ENCODE results near the gene GYS1.
"Not testable (repeated sequence)": the region's sequence is repeated elsewhere in the genome, so short reads cannot be mapped to it uniquely, and the experiment has no call there.

GYS1 gene

DNA sequence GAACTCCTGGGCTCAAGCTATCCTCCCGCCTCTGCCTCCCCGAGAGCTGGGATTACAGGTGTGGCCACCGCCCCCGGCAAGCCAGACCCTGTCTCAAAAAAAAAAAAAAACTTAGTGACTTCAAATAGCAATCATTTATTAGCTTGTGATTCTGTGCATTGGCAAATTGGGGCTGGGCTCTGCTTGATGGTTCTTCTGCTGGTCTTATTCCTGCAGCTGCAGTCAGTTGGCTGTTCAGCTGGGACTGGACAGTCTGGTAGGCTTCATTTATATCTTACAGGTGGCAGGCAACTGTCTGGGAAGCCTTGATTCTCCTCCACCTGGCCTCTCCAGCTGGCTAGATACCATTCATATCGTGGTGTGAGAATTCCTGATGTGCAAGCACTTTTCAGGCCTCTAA, 52.2 kb downstream of the GYS1 start:
- Mint-ChIP-seq H3K4me1 (ENCODE audit: low read depth) (peaks cover 5% of the 10 kb centered on the region), H3K36me3 (ENCODE audit: low read depth) (no peaks in the 10 kb centered on the region), H3K27ac (no peak overlapping the region), H3K4me3 (no peak overlapping the region), H3K27me3 (peaks cover 13% of the 10 kb centered on the region), H3K9me3 (peaks cover 10% of the 10 kb centered on the region)
- intact Hi-C loops (cut with micrococcal nuclease), result no loop called here

DNA sequence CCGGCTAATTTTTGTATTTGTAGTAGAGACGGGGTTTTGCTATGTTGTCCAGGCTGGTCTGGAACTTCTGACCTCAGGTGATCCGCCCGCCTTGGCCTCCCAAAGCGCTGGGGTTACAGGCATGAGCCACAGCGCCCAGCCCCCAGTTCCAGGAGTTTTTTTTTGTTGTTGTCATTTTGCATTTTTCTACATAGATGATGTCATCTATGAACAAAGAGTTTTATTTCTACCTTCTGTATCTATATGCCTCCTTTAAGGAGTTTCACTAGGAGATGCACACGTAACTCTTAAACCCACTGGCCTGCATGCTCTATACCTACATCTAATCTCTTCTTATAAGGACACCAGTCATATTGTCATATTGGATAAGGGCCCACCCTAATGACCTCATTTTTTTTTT, 54.9 kb downstream of the GYS1 start:
- Mint-ChIP-seq H3K4me1 (ENCODE audit: low read depth) (peaks cover 23% of the 10 kb centered on the region), H3K27ac (no peak overlapping the region), H3K36me3 (ENCODE audit: low read depth) (no peaks in the 10 kb centered on the region), H3K27me3 (peaks cover 25% of the 10 kb centered on the region), H3K9me3 (peaks cover 10% of the 10 kb centered on the region), H3K4me3 (no peak overlapping the region)
- intact Hi-C loops (cut with micrococcal nuclease), result no loop called here

DNA sequence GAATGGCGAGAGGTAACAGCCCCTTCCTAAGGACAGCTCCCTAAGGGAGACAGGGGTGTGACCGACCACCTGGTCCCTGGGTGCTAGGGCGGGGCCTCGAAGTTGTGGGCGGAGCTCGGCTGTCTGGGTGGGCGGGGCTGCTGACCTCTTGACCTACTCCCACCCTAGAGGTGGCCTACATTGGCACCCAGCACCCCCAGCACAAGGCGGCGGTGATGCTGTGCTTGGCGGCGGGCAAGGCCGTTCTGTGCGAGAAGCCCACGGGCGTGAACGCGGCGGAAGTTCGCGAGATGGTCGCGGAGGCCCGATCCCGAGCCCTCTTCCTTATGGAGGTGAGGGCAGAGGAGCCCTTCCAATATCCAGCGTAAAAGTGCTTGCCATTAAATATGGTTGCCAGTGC, 57.2 kb downstream of the GYS1 start:
- Mint-ChIP-seq H3K36me3 (ENCODE audit: low read depth) (no peaks in the 10 kb centered on the region), H3K4me1 (ENCODE audit: low read depth) (peaks cover 26% of the 10 kb centered on the region), H3K4me3 (no peak overlapping the region), H3K27ac (no peak overlapping the region), H3K27me3 (peaks cover 42% of the 10 kb centered on the region), H3K9me3 (peaks cover 5% of the 10 kb centered on the region)
- intact Hi-C loops (cut with micrococcal nuclease), result no loop called here

DNA sequence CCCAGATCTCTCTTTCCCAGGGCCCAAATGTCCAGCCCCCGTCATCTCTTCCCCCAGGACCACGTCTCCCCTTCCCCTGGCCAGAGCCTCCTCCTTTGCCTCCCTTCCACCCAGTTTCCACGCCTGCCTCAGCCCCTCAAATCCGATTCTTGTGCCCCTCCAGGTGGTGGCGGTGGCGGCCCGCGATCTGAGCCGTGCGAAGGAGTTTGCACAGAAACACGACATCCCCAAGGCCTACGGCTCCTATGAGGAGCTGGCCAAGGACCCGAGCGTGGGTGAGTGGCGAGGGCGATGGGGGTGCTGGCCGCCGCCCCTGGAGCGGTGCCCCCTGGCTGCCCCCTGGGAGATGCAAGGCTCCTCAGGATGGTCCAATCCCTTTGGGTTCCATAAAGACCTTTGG, 58.3 kb downstream of the GYS1 start:
- H3K9me3 Mint-ChIP-seq, result no peaks in the 10 kb centered on the region
- H3K36me3 Mint-ChIP-seq (ENCODE audit: low read depth), result no peaks in the 10 kb centered on the region
- intact Hi-C loops (cut with micrococcal nuclease), result no loop called here
- H3K27ac Mint-ChIP-seq, result no peak overlapping the region
- H3K27me3 Mint-ChIP-seq, result peaks cover 44% of the 10 kb centered on the region
- H3K4me1 Mint-ChIP-seq (ENCODE audit: low read depth), result peaks cover 26% of the 10 kb centered on the region
- H3K4me3 Mint-ChIP-seq, result no peak overlapping the region

DNA sequence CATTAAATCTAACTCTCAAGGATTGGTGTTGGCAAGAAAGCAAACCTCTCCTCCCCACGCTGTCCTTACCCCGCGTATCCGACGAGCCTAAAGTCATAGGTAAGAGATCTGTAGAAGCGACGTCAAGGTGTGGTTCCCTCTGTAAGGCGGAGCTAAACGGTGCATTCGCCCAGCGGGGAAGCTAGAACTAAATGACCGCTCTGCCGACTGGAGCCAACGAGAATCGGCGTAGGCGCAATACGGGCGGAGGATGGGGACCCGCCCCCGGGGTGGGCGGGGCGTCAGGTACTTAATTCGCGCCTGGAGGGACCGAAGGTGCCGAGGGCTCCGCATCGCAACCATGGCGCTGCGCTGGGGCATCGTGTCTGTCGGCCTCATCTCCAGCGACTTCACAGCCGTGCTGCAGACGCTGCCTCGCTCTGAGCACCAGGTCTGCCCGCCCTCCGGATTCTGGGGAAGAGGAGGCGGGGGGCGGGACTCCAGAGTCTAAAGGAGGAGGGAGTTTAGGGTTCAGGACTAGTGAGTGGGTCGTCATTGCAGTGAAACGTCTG, 59.7 kb downstream of the GYS1 start, which contains the start of gene DHDH:
DHDH (plus strand) TSS at position 318 of the 551 bp plus-strand sequence; CDS start at position 341, 23 bp downstream.
- H3K27ac Mint-ChIP-seq, result no peak within 1 kb of the TSS
- peak within 1 kb of the TSS; percentile 71 for H3K4me3 Mint-ChIP-seq
- no peaks in the 10 kb centered on the region for H3K9me3 Mint-ChIP-seq
- H3K4me1 Mint-ChIP-seq (ENCODE audit: low read depth), result peaks cover 26% of the 10 kb centered on the region
- intact Hi-C loops (cut with micrococcal nuclease), result no loop called here
- no peaks in the 10 kb centered on the region for H3K36me3 Mint-ChIP-seq (ENCODE audit: low read depth)
- H3K27me3 Mint-ChIP-seq, result peaks cover 38% of the 10 kb centered on the region

DNA sequence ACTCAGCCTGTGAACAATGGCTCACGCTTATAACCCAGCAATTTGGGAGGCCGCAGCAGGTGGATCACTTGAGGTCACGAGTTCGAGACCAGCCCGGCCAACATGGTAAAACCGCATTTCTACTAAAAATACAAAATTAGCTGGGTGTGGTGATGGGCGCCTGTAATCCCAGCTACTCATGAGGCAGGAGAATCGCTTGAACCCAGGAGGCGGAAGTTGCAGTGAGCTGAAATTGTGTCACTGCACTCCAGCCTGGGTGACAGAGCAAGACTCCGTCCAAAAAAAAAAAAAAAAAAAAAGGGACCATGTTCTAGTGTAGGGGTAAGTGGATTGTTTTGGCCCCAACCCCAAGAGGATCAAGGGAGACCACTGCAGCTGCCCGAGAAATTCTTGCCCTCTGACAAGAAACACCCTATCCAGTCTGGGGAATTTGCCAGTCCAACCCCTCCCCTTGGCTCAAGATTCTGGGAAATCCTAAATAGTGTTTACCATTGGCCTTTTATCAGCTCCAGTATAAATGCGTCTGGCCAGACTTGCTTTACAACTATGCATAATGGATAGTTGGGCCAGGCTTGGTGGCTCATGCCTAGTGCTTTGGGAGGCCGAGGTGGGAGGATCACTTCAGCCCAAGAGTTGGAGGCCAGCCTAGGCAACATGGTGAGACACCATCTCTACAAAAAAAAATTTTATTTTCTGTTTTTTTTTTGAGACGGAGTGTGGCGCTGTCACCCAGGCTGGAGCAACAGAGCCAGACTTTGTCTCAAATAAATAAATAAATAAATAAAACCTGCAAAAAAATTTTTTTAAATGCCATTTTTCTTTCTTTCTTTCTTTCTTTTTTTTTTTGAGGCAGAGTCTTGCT, 64.7 kb downstream of the GYS1 start:
- intact Hi-C loops (cut with micrococcal nuclease), result no loop called here
- Mint-ChIP-seq H3K4me3 (no peak overlapping the region), H3K27me3 (peaks cover 20% of the 10 kb centered on the region), H3K4me1 (ENCODE audit: low read depth) (peaks cover 15% of the 10 kb centered on the region), H3K9me3 (no peaks in the 10 kb centered on the region), H3K27ac (no peak overlapping the region), H3K36me3 (ENCODE audit: low read depth) (peaks cover 12% of the 10 kb centered on the region)

DNA sequence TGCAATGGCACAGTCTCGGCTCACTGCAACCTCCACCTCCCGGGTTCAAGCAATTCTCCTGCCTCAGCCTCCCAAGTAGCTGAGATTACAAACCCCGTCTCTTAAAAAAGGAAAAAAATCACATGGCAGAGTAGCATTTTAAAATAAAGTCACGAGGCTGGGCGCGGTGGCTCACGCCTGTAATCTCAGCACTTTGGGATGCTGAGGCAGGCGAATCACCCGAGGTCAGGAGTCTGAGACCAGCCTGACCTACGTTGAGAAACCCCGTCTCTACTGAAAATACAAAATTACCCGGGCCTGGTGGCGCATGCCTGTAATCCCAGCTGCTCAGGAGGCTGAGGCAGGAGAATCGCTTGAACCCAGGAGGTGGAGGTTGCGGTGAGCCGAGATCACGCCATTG, 65.4 kb downstream of the GYS1 start:
- H3K4me3 Mint-ChIP-seq; intact Hi-C loops (cut with micrococcal nuclease); H3K9me3 Mint-ChIP-seq: not testable (repeated sequence)
- H3K36me3 Mint-ChIP-seq (ENCODE audit: low read depth), result peaks cover 19% of the 10 kb centered on the region
- H3K4me1 Mint-ChIP-seq (ENCODE audit: low read depth), result peaks cover 10% of the 10 kb centered on the region
- peaks cover 15% of the 10 kb centered on the region for H3K27me3 Mint-ChIP-seq
- peak overlapping the region; percentile 64 for H3K27ac Mint-ChIP-seq

DNA sequence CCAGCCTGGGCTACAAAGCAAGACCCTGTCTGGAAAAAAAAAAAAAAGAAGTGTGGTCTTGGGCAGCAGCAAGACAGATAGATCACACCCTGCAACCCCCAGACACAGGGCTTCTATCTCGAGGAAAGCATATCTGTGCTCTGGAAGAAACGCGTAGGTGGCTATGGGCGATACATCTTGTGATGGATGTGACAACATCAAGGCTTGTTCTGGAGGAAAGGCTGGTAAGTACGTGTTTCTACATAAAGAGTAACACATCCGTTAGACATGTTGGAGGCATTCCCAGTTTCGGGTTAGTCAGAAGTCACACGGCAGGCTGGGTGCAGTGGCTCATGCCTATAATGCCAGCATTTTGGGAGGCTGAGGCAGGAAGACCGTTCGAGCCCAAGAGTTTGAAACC, 66.2 kb downstream of the GYS1 start:
- Mint-ChIP-seq H3K27ac (peak overlapping the region; percentile 64), H3K27me3 (peaks cover 10% of the 10 kb centered on the region), H3K9me3 (no peaks in the 10 kb centered on the region), H3K4me1 (ENCODE audit: low read depth) (peaks cover 10% of the 10 kb centered on the region), H3K36me3 (ENCODE audit: low read depth) (peaks cover 27% of the 10 kb centered on the region), H3K4me3 (no peak overlapping the region)
- intact Hi-C loops (cut with micrococcal nuclease), result no loop called here

DNA sequence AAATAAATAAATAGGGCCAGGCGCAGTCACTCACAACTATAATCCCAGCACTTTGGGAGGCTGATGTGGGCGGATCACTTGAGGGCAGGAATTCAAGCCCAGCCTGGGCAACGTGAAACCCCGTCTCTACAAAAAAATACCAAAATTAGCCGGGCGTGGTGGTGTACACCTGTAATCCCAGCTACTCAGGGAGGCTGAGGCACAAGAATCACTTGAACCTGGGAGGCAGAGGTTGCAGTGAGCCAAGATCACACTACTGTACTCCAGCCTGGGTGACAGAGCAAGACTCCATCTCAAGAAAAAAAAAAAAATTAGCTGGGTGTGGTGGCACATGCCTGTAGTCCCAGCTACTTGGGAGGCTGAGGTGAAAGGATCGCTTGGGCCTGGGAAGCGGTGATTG, 67.2 kb downstream of the GYS1 start:
- Mint-ChIP-seq H3K4me1 (ENCODE audit: low read depth) (peaks cover 10% of the 10 kb centered on the region), H3K36me3 (ENCODE audit: low read depth) (peaks cover 37% of the 10 kb centered on the region), H3K27ac (peak overlapping the region; percentile 64)
- H3K27me3 Mint-ChIP-seq; H3K4me3 Mint-ChIP-seq; intact Hi-C loops (cut with micrococcal nuclease); H3K9me3 Mint-ChIP-seq: not testable (repeated sequence)

DNA sequence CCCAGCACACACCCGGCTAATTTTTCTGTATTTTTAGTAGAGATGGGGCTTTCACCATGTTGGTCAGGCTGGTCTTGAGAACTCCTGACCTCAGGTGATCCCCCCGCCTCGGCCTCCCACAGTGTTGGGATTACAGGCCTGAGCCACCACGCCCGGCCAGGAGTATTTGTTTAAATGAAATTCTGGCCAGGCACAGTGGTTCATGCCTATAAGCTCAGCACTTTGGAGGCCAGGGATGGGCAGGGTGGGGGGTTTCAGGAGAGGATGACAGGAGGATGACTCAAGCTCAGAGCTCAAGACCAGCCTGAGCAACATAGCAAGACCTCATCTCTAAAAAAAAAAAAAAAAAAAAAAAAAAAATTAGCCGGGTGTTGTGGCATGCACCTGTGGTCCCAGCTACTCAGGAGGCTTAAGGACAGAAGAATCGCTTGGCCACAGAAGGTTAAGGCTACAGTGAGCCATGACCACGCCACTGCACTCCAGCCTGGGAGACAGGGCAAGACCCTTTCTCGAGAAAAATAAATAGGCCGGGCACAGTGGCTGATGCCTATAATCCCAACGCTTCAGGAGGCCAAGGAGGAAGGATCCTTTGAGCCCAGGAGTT, 67.8 kb downstream of the GYS1 start:
- H3K27me3 Mint-ChIP-seq, result no peaks in the 10 kb centered on the region
- peaks cover 10% of the 10 kb centered on the region for H3K4me1 Mint-ChIP-seq (ENCODE audit: low read depth)
- H3K9me3 Mint-ChIP-seq, result no peaks in the 10 kb centered on the region
- no peak overlapping the region for H3K4me3 Mint-ChIP-seq
- peaks cover 43% of the 10 kb centered on the region for H3K36me3 Mint-ChIP-seq (ENCODE audit: low read depth)
- intact Hi-C loops (cut with micrococcal nuclease), result no loop called here
- H3K27ac Mint-ChIP-seq, result no peak overlapping the region

DNA sequence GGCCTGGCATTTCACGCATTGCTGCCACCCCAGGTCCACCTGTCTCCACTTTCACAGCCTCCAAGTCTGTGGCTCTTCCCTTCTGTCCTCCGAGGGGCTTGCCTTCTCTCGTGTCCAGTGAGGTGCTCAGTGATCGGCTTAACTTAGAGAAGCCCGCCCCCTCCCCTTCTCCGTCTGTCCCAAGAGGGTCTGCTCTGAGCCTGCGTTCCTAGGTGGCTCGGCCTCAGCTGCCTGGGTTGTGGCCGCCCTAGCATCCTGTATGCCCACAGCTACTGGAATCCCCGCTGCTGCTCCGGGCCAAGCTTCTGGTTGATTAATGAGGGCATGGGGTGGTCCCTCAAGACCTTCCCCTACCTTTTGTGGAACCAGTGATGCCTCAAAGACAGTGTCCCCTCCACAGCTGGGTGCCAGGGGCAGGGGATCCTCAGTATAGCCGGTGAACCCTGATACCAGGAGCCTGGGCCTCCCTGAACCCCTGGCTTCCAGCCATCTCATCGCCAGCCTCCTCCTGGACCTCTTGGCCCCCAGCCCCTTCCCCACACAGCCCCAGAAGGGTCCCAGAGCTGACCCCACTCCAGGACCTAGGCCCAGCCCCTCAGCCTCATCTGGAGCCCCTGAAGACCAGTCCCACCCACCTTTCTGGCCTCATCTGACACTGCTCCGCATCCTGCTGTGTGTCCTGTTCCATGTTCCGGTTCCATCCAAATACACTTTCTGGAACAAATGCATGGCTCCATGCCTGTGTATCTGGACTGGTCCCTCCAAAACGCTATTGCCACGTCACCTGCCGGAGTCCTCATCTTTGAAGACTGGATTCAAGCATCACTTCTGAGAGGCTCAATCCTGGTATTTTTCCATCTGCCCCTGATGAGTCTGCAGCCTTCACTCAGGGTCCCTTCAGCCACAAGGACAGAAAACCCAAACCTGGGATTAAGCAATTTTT, 70.3 kb downstream of the GYS1 start:
- Mint-ChIP-seq H3K4me1 (ENCODE audit: low read depth) (peaks cover 10% of the 10 kb centered on the region), H3K27ac (no peak overlapping the region), H3K36me3 (ENCODE audit: low read depth) (peaks cover 68% of the 10 kb centered on the region), H3K27me3 (no peaks in the 10 kb centered on the region), H3K9me3 (no peaks in the 10 kb centered on the region), H3K4me3 (no peak overlapping the region)
- intact Hi-C loops (cut with micrococcal nuclease), result no loop called here

DNA sequence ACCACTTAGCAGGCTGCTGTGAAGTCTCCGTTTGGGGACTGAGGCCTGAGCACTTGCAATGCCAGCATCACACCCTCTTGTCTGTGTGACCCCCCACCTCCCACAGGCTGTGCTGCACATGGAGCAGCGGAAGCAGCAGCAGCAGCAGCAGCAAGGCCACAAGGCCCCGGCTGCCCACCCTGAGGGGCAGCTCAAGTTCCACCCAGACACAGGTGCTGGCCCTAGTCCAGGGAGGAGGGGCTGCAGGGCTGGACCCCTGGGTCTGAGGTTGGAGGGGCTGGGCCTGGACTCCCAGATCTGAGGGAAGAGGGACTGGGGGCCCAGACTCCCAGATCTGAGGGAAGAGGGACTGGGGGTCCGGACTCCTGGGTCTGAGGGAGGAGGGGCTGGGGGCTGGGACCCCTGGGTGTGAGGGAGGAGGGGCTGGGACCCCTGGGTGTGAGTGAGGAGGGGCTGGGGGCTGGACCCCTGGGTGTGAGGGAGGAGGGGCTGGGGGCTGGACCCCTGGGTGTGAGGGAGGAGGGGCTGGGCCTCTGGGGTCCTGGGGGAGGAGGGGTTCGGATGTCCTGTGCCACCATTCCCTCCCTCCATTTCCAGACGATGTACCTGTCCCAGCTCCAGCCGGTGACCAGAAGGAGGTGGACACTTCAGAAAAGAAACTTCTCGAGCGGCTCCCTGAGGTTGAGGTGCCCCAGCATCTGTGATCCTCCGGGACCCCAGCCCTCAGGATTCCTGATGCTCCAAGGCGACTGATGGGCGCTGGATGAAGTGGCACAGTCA, 71.2 kb downstream of the GYS1 start:
- no peaks in the 10 kb centered on the region for H3K27me3 Mint-ChIP-seq
- H3K36me3 Mint-ChIP-seq (ENCODE audit: low read depth), result peaks cover 77% of the 10 kb centered on the region
- no peak overlapping the region for H3K4me3 Mint-ChIP-seq
- intact Hi-C loops (cut with micrococcal nuclease), result no loop called here
- no peak overlapping the region for H3K27ac Mint-ChIP-seq
- no peaks in the 10 kb centered on the region for H3K9me3 Mint-ChIP-seq
- peaks cover 8% of the 10 kb centered on the region for H3K4me1 Mint-ChIP-seq (ENCODE audit: low read depth)

DNA sequence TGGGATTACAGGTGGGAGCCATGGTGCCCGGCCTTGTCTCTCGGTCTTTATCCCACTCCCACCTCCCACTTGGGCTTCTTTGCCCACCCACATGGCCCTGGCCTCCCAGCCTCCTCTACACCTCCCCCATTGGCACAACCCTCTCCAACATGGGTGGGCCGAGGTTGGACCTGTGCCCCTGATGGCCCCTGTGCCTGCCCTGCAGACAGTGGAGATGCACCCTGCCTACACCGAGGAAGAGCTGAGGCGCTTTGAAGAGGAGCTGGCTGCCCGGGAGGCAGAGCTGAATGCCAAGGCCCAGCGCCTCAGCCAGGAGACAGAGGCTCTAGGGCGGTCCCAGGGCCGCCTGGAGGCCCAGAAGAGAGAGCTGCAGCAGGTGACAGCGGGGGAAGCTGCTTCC, 72.2 kb downstream of the GYS1 start:
- Mint-ChIP-seq H3K4me1 (ENCODE audit: low read depth) (no peaks in the 10 kb centered on the region), H3K4me3 (no peak overlapping the region), H3K36me3 (ENCODE audit: low read depth) (peaks cover 87% of the 10 kb centered on the region), H3K27ac (no peak overlapping the region), H3K9me3 (no peaks in the 10 kb centered on the region), H3K27me3 (no peaks in the 10 kb centered on the region)
- intact Hi-C loops (cut with micrococcal nuclease), result no loop called here
